GM19193 (cell line): ENCODE results near the gene OTOGL.

Experiments used
- POLR2A ChIP-seq: IDR thresholded peaks from 4 replicates; pipeline ENCODE4 v1.6.1; 2011; ENCODE audit not compliant: insufficient read depth, insufficient read length; ENCODE audit errors: extremely low read depth

The OTOGL gene

GRCh38 chr12:80401191-80401590 lies 301.9 kb downstream of the OTOGL start:
- no peak for TF ChIP-seq POLR2A

- no peak for TF ChIP-seq POLR2A
These were observed 305.3 kb downstream of the OTOGL start for GRCh38 chr12:80404629-80405028.

GRCh38 chr12:80406253-80406652 lies 306.9 kb downstream of the OTOGL start:
- no peak for TF ChIP-seq POLR2A

GRCh38 chr12:80411787-80412186 lies 312.4 kb downstream of the OTOGL start:
- TF ChIP-seq POLR2A: no peak

GRCh38 chr12:80412343-80412953 lies 313.1 kb downstream of the OTOGL start:
- no peak for TF ChIP-seq POLR2A

GRCh38 chr12:80413462-80413861 lies 314.1 kb downstream of the OTOGL start:
- TF ChIP-seq POLR2A: no peak

GRCh38 chr12:80415466-80415865 lies 316.1 kb downstream of the OTOGL start:
- no peak for TF ChIP-seq POLR2A

GRCh38 chr12:80419644-80420043 lies 320.3 kb downstream of the OTOGL start:
- no peak for TF ChIP-seq POLR2A

GRCh38 chr12:80420075-80420474 lies 320.7 kb downstream of the OTOGL start:
- no peak for TF ChIP-seq POLR2A

GRCh38 chr12:80422550-80422949 lies 323.2 kb downstream of the OTOGL start:
- TF ChIP-seq POLR2A: no peak
